Gastrocnemius medialis (tissue), 4 donors: ENCODE results near the gene ELFN2.

Source experiments
- CTCF ChIP-seq, 5 experiments: fragments of 450-650 bp in 3 of 5; fragments of 200-600 bp in 2 of 5; sonication (generic) in 2 of 5; IDR thresholded peaks in 4 of 5; conservative IDR thresholded peaks in 1 of 5; 1 replicate in 4 of 5; 2 replicates in 1 of 5; pipeline ENCODE4 v1.5.1; 2016 to 2019; ENCODE audit warnings: antibody characterized with exemption in 5 of 5, mild to moderate bottlenecking in 3 of 5, moderate library complexity in 3 of 5
- POLR2A ChIP-seq, 2 donors: fragments of 450-650 bp; IDR thresholded peaks; one replicate each; pipeline ENCODE4 v1.6.1; 2017; ENCODE audit warnings: antibody characterized with exemption in 2 of 2, mild to moderate bottlenecking in 2 of 2, moderate library complexity in 2 of 2

- TF ChIP-seq POLR2A (IDR thresholded peaks at IDR 0.05) (no peak), CTCF (IDR thresholded peaks at IDR 0.05 in 4 of 5, conservative IDR thresholded peaks at IDR 0.05 in 1 of 5) (no peak)
These were observed 16.9 kb downstream of the ELFN2 start for GRCh38 chr22:37410174-37411055.
